ENCODE measurements around the gene PCBP3. TPM values are rescaled to one million over a fixed set of nuclear protein-coding genes. Genes with fewer than 3 reads are reported as not detected.

PCBP3 gene
- total RNA-seq, 1 experiment from 2014 or later, result 10.9 TPM

GRCh38 chr21:45920824-45921600, 277.5 kb downstream of the PCBP3 start:
- Histone ChIP-seq H3K18ac (ENCODE audit: insufficient read length, low read depth, low read length) (no peak overlapping the region), H4K91ac (ENCODE audit: insufficient read length, low read depth, low read length) (no peak overlapping the region), H2AFZ (ENCODE audit: low read length) (no peak overlapping the region), H4K5ac (ENCODE audit: insufficient read length, low read depth, low read length) (no peak overlapping the region), H3K4ac (ENCODE audit: low read depth, low read length) (no peak overlapping the region), H3K9ac (ENCODE audit: extremely low read depth, insufficient read length, low read length) (no peak overlapping the region), H2BK20ac (ENCODE audit: low read depth, low read length, poor library complexity, severe bottlenecking) (no peak overlapping the region), H3K9me3 (ENCODE audit: control insufficient read depth, low read depth, low read length) (no peaks in the 10 kb centered on the region), H3K79me2 (ENCODE audit: insufficient read depth, low read length) (no peaks in the 10 kb centered on the region), H3K14ac (ENCODE audit: insufficient read depth, low read length) (no peak overlapping the region), H2BK5ac (ENCODE audit: insufficient read length, low read length) (no peak overlapping the region), H3K27me3 (ENCODE audit: insufficient read depth, low read length) (no peaks in the 10 kb centered on the region), H3K79me1 (ENCODE audit: insufficient read depth, low read depth, low read length, poor library complexity, severe bottlenecking) (no peaks in the 10 kb centered on the region), H3K4me1 (ENCODE audit: insufficient read depth, low read length) (no peaks in the 10 kb centered on the region), H3K56ac (ENCODE audit: insufficient read length, low read depth, low read length) (no peak overlapping the region), H2BK12ac (ENCODE audit: insufficient read length, low read depth, low read length) (no peak overlapping the region), H2AK5ac (ENCODE audit: insufficient read length, low read length) (no peak overlapping the region), H4K20me1 (ENCODE audit: control insufficient read depth, insufficient read depth, insufficient read length) (no peaks in the 10 kb centered on the region), H3K27ac (ENCODE audit: insufficient read length, low read depth, low read length) (no peak overlapping the region), H2BK15ac (ENCODE audit: low read depth, low read length) (no peak overlapping the region), H4K8ac (replicated peaks; ENCODE audit: insufficient read length, low read depth, low read length) (no peak overlapping the region), H2BK120ac (ENCODE audit: low read depth, low read length, poor library complexity, severe bottlenecking) (no peak overlapping the region), H3T11ph (ENCODE audit: low read length) (no peak overlapping the region), H3K23ac (ENCODE audit: insufficient read length, low read depth, low read length) (no peak overlapping the region), H3K23me2 (ENCODE audit: insufficient read length, low read depth, low read length, poor library complexity, severe bottlenecking) (no peaks in the 10 kb centered on the region), H3K4me2 (ENCODE audit: insufficient read depth, insufficient read length, low read length) (no peak overlapping the region)
- no CpG with 5 or more reads among the region's 8 CpGs for WGBS (ENCODE audit: extremely low coverage, insufficient read length, low lambda C conversion rate)
- DNase-seq, result no peak
- TF ChIP-seq, protein P1, sequence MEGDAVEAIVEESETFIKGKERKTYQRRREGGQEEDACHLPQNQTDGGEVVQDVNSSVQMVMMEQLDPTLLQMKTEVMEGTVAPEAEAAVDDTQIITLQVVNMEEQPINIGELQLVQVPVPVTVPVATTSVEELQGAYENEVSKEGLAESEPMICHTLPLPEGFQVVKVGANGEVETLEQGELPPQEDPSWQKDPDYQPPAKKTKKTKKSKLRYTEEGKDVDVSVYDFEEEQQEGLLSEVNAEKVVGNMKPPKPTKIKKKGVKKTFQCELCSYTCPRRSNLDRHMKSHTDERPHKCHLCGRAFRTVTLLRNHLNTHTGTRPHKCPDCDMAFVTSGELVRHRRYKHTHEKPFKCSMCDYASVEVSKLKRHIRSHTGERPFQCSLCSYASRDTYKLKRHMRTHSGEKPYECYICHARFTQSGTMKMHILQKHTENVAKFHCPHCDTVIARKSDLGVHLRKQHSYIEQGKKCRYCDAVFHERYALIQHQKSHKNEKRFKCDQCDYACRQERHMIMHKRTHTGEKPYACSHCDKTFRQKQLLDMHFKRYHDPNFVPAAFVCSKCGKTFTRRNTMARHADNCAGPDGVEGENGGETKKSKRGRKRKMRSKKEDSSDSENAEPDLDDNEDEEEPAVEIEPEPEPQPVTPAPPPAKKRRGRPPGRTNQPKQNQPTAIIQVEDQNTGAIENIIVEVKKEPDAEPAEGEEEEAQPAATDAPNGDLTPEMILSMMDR (conservative IDR thresholded peaks at IDR 0.05), result no peak
- H3K4me3 Mint-ChIP-seq, result no peak overlapping the region
- peaks cover 6% of the 10 kb centered on the region for H3K27me3 Mint-ChIP-seq (ENCODE audit: low read depth)
- H3K9me3 Mint-ChIP-seq, result peaks cover 0 to 6% of the 10 kb centered on the region in 2 experiments; a peak in 2 of 5 replicates
- 0 out of 4 replicates have a peak, but pooled peaks cover 0 to 3% of the 10 kb centered on the region in 2 experiments for H3K4me1 Mint-ChIP-seq
- H3K36me3 Mint-ChIP-seq (ENCODE audit: insufficient read depth in 1 of 3, low read depth in 3 of 3), result peaks cover 0 to 6% (median 4%) of the 10 kb centered on the region in 3 experiments; a peak in 2 of 7 replicates
- no peak overlapping the region for H3K27ac Mint-ChIP-seq
